ENCODE measurements around the gene CAP2. TPM values are rescaled to one million over a fixed set of nuclear protein-coding genes. Genes with fewer than 3 reads are reported as not detected.

Gene CAP2
- total RNA-seq, 4 donors from 2014 or later, result 1.5 to 11.5 (median 4.6) TPM

GRCh38 chr6:17385660-17386059, 7.7 kb upstream of the CAP2 start:
- no peak for TF ChIP-seq CTCF (IDR thresholded peaks at IDR 0.05; ENCODE audit: low read depth)

GRCh38 chr6:17388365-17388764, 5.0 kb upstream of the CAP2 start:
- TF ChIP-seq CTCF (IDR thresholded peaks at IDR 0.05; ENCODE audit: low read depth), result no peak

GRCh38 chr6:17389274-17389847, 4.0 kb upstream of the CAP2 start:
- no peak for TF ChIP-seq CTCF (IDR thresholded peaks at IDR 0.05; ENCODE audit: low read depth)

- TF ChIP-seq CTCF (IDR thresholded peaks at IDR 0.05; ENCODE audit: low read depth), result no peak
Measured at GRCh38 chr6:17390276-17390675, 3.1 kb upstream of the CAP2 start.

- no peak for TF ChIP-seq CTCF (IDR thresholded peaks at IDR 0.05; ENCODE audit: low read depth)
Measured at GRCh38 chr6:17391976-17392375, 1.4 kb upstream of the CAP2 start.

- no peak for TF ChIP-seq CTCF (IDR thresholded peaks at IDR 0.05; ENCODE audit: low read depth)
Measured at GRCh38 chr6:17393892-17394631, 667 bp downstream of the CAP2 start.

GRCh38 chr6:17395112-17395511, 1.7 kb downstream of the CAP2 start:
- no peak for TF ChIP-seq CTCF (IDR thresholded peaks at IDR 0.05; ENCODE audit: low read depth)

Data from subcutaneous adipose tissue (tissue), 4 donors.